Measurements from ENCODE around the gene SNED1.

Gene SNED1

DNA sequence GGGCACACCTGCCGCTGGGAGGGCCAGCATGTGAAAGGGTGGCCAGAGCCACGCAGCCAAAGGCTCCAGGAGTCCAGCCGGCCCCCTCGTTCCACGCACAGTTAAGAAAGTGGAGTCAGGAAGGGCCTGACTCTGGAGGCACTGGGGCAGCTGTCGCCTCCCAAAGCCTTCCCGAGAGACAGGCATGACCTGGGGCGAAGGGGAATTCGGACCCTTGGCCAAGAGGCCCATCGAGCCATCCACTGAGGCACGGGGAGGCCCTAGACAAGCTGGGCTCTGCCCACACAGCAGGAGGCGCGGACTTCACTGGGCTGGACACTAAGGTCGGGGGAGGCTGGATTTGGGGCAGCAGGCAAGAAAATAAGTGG lies 38.5 kb upstream of the SNED1 start:
- no peak for DNase-seq (ENCODE audit: low read depth in 3 of 3, low spot score in 1 of 3)

DNA sequence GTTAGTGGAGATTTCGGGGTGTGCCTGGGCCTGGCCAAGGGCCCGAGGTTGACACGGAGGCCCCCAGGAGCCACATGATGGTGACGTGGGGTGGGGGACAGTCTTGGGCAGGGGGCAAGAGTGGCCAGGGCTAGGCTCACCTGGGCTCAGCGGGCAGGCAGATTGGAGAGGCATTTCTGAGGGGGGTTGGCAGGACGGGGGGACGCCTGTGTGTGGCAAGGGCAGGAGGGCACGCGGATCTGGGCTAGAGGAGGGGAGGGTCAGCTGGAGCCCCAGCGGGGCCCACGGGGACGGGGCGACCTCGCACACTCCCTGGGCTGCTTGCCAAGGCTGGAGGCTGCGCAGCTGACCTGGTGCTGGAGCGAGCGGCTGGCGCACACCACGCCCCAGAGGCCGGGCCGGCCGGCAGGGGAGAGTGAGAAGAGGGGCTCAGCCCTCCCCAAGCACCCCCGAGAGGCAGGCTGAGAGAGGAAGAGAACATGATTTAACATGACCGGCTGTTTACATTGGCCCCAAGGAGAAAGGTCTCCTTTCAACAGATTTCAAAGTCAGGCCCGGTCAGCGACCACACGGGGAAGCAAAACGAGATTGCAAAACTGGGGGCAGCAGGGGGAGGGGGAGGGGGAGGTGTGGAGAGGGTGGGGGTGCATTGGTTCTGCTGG lies 38.0 kb upstream of the SNED1 start:
- no peak for DNase-seq (ENCODE audit: low read depth in 3 of 3, low spot score in 1 of 3)

DNA sequence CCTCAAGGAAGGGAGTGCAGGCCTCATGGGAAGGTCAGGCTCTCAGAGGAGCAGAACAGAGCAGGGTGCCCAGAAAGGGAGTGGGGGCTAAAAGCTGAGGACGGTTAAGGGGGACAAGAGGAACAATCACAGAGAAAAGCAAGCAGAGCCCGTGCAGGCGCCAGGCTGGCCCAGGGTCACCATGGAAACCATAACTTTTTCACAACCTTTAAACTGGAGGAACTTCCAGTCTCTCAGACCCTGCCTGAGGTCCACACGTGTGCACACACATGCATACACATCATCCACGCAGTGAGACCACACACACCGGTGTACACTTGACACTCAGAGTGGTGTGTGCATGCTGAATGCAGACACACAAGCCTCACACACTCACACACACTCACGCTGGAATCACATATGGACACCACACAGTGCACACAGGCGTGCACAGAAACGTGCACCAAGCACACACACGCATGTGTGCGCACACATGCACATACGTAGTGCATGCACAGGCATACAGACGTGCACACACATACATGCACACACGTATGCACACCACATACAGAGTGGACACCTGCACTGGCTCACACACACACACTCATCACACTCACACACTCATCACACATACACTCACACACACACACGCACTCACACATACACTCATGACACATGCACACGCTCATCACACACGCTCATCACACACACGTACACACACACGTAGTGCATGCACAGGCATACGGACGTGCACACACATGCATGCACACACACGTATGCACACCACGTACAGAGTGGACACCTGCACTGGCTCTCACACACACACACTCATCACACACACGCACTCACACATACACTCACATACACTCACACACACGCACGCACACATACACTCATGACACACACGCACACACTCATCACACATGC lies 37.2 kb upstream of the SNED1 start:
- DNase-seq (ENCODE audit: low read depth in 3 of 3, low spot score in 1 of 3): no peak

DNA sequence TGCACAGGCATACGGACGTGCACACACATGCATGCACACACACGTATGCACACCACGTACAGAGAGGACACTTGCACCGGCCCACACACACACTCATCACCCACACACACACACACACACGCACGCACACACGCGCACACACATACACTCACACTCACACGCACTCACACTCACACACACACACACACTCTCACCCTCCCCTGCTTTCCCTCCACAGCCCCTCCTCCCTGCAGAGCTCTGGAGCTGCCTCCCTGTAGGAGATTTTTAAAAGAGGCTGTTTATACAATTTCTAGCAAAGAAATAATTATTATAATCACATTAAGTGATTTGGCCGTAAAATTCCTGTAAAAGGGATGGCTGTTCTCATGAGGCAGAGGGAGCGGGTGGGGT lies 36.5 kb upstream of the SNED1 start:
- no peak for DNase-seq (ENCODE audit: low read depth in 3 of 3, low spot score in 1 of 3)

DNA sequence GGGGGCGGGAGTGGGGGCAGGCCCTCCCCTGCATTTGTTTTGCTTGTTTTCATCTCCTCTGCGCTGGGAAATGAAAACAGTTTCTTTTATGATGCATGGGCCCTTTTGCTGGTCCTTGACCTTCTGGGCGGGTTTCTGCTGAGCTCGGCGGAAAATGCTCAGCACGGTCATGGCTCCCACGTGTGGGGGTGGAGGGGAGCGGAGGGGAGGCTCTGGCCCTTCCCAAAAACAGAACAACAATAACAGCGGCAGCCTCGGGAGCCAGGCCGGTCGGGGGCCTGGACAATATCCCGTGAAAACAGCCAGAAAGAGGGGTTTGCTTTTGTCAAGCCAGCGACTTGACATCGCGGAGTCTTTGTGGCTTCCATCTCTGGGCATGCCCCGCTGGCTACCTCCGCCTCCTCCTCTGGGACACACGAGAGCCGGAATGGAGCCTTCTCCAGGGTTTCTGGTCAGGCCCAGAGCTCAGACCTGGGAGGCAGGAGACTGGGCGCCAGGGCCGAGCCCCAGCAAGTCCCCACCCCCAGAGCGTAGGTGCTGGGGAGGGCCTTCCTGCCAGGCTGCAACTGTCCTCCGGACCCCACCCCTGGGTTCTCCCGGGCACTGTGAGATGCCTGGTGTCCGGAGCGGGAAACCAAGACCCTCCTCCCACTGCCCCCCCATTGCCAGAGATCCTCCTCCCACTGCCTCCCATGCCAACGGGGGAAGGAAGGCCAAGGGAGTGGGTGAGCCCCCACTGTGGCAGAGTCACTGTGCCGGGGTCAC lies 35.9 kb upstream of the SNED1 start:
- no peak for DNase-seq (ENCODE audit: low read depth in 3 of 3, low spot score in 1 of 3)

DNA sequence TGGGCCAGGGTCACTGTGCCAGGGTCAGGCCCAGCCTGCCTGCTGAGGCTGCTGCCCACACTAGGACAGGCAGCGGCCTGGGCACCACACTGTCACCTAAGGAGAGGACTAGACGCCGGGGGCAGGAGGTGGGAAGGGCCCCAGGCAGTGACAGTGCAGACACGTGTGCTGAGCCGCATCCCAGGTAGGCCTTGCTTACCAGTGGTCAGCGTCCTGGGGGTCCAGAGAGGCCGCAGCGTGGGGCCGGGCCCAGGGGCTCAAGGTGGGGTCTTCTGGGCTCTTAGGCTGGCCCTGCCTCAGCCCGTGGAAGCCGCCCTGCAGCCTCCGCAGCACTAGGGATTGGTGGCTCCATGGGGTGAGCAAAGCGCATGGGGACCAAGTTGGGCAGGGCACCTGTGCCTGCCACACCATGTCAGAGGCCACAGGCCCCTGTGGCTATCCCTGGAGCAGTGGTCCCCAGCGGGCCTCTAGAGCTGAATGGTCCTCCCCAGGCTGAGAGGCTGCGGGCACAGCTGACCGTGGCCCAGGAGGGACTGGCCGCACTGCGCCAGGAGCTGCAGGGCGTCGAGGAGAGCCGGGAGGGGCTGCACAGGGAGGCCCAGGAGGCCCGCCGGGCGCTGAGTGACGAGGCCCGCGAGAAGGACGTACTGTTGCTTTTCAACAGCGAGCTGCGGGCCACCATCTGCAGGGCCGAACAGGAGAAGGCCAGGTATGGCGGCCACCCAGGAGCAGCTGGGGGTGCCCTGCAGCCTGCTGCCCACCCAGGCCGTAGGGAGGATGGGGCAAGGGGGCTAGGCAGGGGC lies 35.2 kb upstream of the SNED1 start:
- DNase-seq (ENCODE audit: low read depth in 3 of 3, low spot score in 1 of 3): no peak

DNA sequence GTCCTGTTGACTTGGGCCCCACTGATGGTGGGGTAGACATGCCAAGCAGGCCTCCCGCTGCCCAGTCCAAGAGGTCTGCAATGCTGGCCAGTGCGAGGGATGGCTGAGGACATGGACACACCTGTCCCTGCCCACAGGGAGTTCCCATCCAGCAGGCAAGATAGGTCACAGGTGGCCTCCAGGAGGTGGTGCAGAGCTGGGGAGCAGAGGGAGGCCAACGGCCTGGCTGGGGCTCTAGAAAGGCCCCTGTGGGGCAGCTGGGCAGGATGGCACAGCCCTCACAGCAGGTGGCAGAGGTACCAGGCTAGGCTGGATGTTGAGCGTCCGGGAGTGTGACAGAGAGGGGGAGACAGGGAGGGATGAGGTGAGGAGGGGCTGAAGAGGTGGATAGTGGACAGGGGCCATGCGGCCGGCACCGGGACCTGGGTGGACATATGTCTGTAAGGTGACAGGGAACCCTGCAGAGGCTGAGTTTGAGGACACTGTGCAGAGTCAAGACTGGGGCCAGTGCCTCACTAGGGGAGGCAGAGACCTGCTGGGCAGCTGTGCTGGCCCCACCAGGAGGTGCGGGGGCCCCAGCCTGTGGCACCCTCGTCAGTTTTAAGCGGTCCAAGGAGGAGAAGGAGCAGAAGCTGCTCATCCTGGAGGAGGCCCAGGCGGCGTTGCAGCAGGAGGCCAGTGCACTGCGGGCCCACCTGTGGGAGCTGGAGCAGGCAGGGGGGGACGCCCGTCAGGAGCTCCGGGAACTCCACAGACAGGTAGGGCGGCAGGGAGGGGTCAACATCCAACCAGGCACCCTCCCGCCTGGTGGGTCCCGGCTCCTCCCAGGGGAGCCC lies 34.3 kb upstream of the SNED1 start:
- no peak for DNase-seq (ENCODE audit: low read depth in 3 of 3, low spot score in 1 of 3)

DNA sequence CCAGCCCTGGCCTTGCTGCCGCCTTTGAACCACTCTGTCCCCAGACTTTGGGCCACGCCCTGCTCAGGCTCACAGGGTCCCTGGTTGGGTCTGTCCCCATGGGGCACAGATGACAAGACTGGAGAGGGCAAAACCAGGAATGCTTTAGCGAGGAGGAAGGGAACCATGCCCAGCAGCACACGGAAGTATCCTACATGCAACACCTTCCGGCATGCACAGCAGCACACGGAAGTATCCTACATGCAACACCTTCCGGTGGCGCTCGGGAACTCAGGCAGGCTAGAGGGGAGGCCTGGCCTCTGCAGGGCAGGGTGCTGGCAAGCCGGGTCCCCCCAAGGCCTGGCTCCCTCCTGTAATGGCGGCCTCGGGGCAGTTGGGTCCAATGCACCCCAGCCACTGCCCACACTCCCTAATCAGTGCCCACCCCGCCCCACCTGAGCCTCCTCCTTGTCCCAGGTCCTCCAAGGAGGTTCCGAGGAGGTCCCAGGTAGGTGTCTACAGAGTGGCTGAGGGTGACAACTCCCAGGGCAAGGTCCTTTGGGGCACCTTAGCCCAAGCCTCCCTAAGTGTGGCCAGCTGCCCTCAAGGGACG lies 33.6 kb upstream of the SNED1 start:
- DNase-seq (ENCODE audit: low read depth in 3 of 3, low spot score in 1 of 3): no peak

DNA sequence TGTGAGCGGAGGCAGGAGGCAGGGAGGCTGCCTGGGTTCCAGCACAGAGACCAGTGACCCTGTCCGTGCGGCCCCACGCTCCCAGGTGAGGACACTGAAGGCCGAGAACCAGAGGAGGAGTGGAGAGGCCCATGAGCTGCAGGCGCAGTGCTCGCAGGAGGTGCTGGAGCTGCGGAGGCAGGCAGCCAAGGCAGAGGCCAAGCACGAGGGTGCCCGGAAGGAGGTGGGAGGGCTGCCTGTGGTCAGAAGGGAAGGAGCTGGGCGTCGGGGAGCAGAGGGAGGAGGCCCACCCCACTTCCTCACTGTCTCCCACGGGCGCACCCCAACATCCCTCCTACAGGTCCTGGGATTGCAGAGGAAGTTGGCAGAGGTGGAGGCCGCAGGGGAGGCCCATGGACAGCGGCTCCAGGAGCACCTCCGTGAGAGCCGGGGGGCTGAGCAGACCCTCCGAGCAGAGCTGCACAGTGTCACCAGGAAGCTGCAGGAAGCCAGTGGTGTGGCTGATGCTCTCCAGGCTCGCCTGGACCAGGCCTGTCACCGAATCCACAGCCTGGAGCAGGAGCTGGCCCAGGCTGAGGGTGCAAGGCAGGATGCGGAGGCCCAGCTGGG lies 33.0 kb upstream of the SNED1 start:
- DNase-seq (ENCODE audit: low read depth in 3 of 3, low spot score in 1 of 3): no peak

DNA sequence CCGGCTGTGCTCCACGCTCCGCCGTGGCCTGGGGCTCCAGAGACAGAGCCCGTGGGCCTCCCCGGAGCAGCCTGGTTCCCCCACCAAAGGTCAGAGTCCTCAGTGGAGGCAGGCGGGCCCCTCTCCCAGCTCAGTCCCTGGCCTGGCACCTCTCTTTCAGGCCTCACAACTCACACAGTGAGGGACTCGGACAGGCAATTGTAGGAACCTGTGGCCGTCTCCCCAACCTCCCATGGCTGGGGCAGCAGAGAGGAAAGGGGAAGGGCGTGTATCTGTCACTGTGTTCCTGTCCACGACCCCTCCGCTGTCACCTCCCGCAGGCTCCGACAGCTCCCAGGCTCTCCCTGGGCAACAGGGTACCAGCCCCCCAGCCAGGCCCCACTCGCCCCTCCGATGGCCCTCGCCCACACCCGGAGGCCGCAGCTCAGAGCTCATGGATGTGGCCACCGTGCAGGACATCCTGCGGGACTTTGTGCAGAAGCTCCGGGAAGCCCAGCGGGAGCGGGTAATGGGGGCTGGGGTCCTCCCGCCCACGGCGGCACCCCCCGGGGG lies 32.4 kb upstream of the SNED1 start:
- no peak for DNase-seq (ENCODE audit: low read depth in 3 of 3, low spot score in 1 of 3)

DNA sequence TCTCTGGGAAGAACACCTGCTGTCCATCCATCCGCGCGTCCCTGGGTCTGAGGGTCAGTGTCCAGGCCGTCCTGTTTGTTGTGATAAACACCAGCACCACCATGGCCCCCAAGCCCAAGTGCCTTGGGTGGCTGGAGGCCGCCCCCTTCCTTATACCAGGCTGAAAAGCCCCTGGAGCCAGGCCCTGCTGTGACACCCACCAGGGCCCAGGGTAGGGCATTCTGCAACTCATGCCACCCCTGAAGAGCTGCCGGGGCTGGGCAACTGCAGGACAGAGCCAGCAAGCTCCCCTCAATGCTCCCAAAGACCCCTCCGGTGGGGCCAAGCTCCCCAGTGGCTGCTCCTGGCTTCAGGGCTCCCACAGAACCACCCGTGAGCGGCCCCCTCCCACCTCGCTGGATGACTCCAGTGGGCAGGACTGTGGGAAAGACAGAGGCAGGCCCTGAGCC lies 31.9 kb upstream of the SNED1 start:
- no peak for DNase-seq (ENCODE audit: low read depth in 3 of 3, low spot score in 1 of 3)

DNA sequence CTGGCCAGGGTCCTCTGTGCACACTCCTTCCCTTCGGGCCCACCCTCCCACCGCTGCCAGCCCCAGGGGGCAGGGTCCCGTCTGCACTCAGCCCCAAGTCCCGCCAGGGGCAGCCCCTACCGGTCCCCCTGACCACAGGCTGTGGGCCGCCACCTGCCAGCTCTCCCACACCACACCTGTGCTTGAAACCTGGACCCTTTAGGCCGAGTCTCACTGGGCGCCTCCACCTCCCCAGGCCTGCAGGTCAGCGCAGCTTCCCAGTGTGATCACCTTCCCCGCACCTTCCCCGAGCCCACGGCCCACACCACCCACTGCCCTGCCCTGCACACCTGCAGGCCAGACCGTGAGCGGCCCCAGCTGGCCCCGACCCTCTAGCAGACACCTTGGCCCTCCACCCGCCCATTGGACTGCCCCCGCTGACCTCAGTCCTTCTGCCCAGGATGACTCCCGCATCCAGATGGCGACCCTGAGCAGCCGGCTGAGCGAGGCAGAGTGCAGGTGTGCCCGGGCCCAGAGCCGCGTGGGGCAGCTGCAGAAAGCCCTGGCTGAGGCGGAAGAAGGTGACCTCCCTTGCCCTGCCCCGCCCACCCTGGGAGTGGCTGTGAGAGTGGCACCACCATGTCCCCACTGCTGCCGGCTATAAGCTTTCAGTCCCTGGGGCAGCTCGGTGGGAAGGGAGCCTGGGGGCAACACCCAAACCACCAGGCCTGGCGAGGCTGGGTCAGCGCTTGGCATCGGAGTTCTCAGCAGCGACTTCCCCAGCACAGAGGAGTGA lies 31.3 kb upstream of the SNED1 start:
- DNase-seq (ENCODE audit: low read depth in 3 of 3, low spot score in 1 of 3): no peak

DNA sequence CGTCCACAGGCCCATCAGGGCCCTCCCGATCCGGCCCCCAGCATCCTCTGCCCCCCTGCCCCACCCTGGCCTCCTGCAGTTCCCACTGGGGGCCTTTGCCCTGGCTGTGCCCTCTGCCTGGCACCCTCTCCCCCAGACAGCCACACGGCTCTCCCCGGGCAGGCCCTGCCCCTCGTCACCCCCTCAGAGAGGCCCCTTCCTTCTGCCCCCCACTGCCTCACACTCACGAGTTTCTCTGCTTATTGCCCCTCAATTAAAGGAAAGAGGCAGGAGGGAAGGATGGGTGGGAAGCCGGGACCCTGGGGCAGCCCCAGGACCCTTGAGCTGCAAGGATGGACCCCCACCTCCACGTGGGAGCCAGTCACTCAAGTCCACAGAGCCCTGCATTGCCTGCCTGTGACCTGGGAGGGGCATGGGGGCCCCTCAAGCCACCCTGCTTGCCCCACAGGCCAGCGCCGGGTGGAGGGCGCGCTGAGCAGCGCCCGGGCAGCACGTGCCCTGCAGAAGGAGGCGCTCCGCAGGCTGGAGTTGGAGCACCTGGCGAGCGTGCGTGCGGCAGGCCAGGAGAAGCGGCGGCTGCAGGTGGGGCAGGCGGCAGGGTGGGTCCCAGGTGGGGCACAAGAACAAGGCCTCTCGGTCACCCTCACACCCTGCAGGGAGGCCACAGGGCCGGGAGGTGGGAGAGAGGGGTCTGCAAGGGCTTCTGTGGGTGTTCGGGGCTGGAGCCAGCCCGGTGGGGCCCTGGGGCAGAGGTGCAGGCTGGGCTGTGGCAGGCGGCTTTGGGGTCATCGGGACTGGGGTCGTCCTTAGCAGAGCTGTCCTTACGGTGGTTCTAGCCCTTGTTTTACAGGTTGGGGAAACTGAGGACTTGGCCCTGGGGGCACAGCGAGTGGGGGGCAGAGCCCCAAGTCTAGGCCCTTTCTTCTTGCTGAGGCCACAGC lies 30.5 kb upstream of the SNED1 start:
- no peak for DNase-seq (ENCODE audit: low read depth in 3 of 3, low spot score in 1 of 3)

DNA sequence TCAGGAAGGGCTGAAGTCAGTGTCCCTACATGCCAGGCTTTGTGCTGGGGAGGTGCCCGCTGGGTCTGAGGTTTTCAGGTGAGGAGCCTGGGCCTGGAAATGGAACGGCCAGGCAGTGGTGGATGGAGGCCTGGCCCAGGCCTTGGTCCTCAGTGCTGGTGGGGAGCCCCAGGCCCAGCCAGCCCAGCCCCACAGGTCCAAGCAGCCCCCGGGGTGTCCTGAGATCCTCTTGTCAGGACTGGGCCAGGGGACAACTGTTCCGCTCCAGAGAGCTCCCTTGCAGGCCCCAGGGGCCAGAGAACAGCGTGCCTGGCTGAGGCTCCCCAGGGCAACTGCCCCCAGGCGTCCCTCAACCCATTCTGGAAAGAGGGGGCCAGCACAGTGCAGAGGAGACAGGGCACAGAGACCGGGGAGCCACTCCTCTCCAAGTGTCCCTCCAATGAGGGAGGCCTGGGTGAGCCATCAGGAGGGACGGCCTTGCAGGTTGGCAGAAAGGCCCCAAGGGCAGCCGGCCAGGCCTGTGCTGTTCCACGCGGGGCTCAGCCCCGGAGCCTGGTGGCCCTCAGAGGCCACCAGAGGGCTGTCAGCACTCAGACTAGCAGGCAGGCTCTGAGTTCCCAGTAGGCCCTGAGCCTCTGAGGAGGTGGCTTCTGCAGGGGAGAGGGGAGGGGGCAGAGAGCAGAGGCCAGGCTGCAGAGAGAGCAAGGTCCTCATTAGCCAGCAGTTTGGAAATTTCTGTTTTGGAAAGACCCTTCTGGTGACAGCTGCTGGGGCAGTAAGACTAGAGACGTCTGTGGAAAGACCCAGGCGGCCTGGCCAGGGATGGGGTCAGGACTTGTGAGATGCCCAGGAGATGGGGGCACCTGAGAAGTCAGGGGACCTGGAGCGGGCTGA lies 29.4 kb upstream of the SNED1 start:
- DNase-seq (ENCODE audit: low read depth in 3 of 3, low spot score in 1 of 3): no peak

DNA sequence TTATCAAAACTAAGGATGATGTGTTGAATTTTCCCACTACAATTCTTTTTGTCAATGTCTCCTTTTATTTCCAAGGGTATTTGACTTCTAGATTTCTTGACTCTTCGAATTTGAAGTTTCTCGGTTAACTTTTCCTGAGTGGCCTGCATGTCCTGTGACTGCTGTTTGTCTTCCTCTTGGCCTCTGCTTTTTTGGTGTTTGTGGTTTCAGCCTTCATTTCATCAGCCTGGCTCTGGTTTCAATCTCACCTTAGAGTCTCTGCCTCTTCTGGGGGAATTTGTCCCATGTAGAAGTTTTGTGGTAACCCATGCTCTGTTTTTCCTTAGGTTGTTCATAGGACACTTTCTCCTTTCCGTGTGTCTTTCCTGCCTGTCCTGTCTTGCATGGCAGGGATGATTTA lies 28.3 kb upstream of the SNED1 start:
- DNase-seq (ENCODE audit: low read depth in 3 of 3, low spot score in 1 of 3): no peak

DNA sequence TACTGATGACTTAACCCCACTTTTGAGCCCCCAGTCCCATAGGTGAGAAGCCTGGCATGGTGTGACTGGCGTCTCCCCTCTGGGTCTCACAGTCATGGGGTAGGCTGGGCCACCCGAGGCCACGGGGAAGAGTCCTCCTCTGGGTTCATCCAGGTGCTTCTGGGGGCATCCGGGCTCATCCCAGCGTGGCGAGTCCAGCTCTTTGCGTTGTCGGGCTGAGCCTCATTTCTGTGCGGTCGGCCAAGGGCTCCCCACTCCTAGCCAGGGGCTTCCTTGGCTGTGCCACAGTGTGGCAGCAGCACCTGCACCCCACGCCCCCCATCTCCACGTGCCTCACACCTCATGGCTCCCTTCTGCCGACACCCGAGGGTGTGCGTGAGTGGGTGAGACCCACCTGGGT lies 27.6 kb upstream of the SNED1 start:
- DNase-seq (ENCODE audit: low read depth in 3 of 3, low spot score in 1 of 3): no peak

Data from stimulated activated CD4-positive, alpha-beta T cell treated with anti-CD3 and anti-CD28 coated beads, TNF-alpha, amount 100 ng/mL, for 1 hour (primary cell).